Endothelial cell of umbilical vein (primary cell): ENCODE data around the gene MYOD1. TPM values are rescaled to one million over a fixed set of nuclear protein-coding genes. Genes with fewer than 3 reads are reported as not detected.

Experiments
- BruUV-seq: library from RNA; stranded (reverse); fragments of 400-500 nt; replicated peaks from 2 replicates; lab custom pipeline; 2021; lab: Mats Ljungman, UMichigan
- CTCF ChIA-PET: fragments of 300-600, 350-600 bp; sonication (Branson Sonifier 250); formaldehyde crosslinking; loops from one replicate; lab custom pipeline; 2021; ENCODE audit warnings: antibody characterized with exemption, inconsistent platforms; lab: Charles Lee
- POLR2A ChIA-PET: fragments of 300-600, 350-600 bp; sonication (Branson Sonifier 250); formaldehyde crosslinking; loops from one replicate; lab custom pipeline; 2021; ENCODE audit warnings: antibody characterized with exemption, inconsistent platforms; lab: Charles Lee
- DNase-seq: peaks from one replicate; pipeline ENCODE4 v3.0.0-alpha.2; 2011; ENCODE audit warnings: low read depth, low spot score
- FAIRE-seq: peaks from 2 replicates; lab custom pipeline; 2011; peaks lifted over from hg19 to GRCh38; lab: Jason Lieb, UNC
- H2AFZ ChIP-seq: 2 replicates; pipeline ENCODE4 v1.6.0; 2012; ENCODE audit warnings: low read depth, low read length, control low read depth, inconsistent platforms
- H3K27ac ChIP-seq: 2 replicates; pipeline ENCODE4 v1.5.1; 2011; ENCODE audit warnings: low read depth, mild to moderate bottlenecking, control low read depth, low read length, moderate library complexity; ENCODE audit not compliant: insufficient read depth
- H3K27me3 ChIP-seq, 2 experiments: 2 replicates each; pipeline versions ENCODE4 v1.6.0 to v1.6.1; 2011; ENCODE audit warnings: low read length in 2 of 2, mixed read lengths in 1 of 2; ENCODE audit not compliant: control insufficient read depth in 2 of 2, insufficient read depth in 2 of 2
- H3K36me3 ChIP-seq, 2 experiments: 2 replicates in 1 of 2; 3 replicates in 1 of 2; pipeline ENCODE4 v1.5.1; 2011; ENCODE audit warnings: low read length in 2 of 2, mild to moderate bottlenecking in 1 of 2, moderate library complexity in 1 of 2; ENCODE audit not compliant: control insufficient read depth in 2 of 2, insufficient read depth in 2 of 2; ENCODE audit errors: extremely low read depth in 1 of 2
- H3K4me1 ChIP-seq: 3 replicates; pipeline ENCODE4 v1.5.1; 2011; ENCODE audit warnings: mild to moderate bottlenecking, low read length; ENCODE audit not compliant: control insufficient read depth, insufficient read depth; ENCODE audit errors: extremely low read depth
- H3K4me2 ChIP-seq: 2 replicates; pipeline ENCODE4 v1.6.1; 2011; ENCODE audit warnings: low read length, control low read depth, mixed read lengths; ENCODE audit not compliant: insufficient read depth
- H3K4me3 ChIP-seq, 3 experiments: fragments of 200-600 bp in 1 of 3; sonication (generic), shearing (Covaris generic) in 1 of 3; replicated peaks in 1 of 3; 2 replicates each; pipeline ENCODE4 v1.5.1; 2011 to 2016; ENCODE audit warnings: control low read depth in 3 of 3, low read length in 3 of 3, mild to moderate bottlenecking in 2 of 3, inconsistent platforms in 1 of 3, low read depth in 1 of 3, moderate library complexity in 1 of 3; ENCODE audit not compliant: insufficient read depth in 1 of 3
- H3K79me2 ChIP-seq: 2 replicates; pipeline ENCODE4 v1.6.0; 2012; ENCODE audit warnings: low read length, inconsistent platforms; ENCODE audit not compliant: control insufficient read depth, insufficient read depth
- H3K9ac ChIP-seq: replicated peaks from 2 replicates; pipeline ENCODE3; 2011; ENCODE audit warnings: low read length, control low read depth; ENCODE audit not compliant: insufficient read depth; ENCODE audit errors: extremely low read depth
- H3K9me1 ChIP-seq: replicated peaks from 3 replicates; pipeline ENCODE4 v1.6.0; 2011; ENCODE audit warnings: mild to moderate bottlenecking, low read length; ENCODE audit not compliant: control insufficient read depth, insufficient read depth; ENCODE audit errors: extremely low read depth
- H3K9me3 ChIP-seq: replicated peaks from 2 replicates; pipeline ENCODE4 v1.5.1; 2012; ENCODE audit warnings: low read length, inconsistent platforms; ENCODE audit not compliant: control insufficient read depth, insufficient read depth
- H4K20me1 ChIP-seq: replicated peaks from 2 replicates; pipeline ENCODE3; 2011; ENCODE audit warnings: mild to moderate bottlenecking, low read length; ENCODE audit not compliant: control insufficient read depth, insufficient read depth; ENCODE audit errors: extremely low read depth
- EZH2 ChIP-seq: IDR thresholded peaks from 2 replicates; pipeline ENCODE4 v1.6.1; 2012; ENCODE audit warnings: borderline replicate concordance, low read depth, mild to moderate bottlenecking, moderate library complexity, low read length, inconsistent platforms; ENCODE audit not compliant: severe bottlenecking
- FOS ChIP-seq: IDR thresholded peaks from 2 replicates; pipeline ENCODE4 v1.6.1; 2011; ENCODE audit warnings: mild to moderate bottlenecking, low read length, moderate library complexity, borderline replicate concordance; ENCODE audit not compliant: insufficient read depth
- GATA2 ChIP-seq: IDR thresholded peaks from 2 replicates; pipeline ENCODE4 v1.7.0; 2011; ENCODE audit warnings: low read depth, mild to moderate bottlenecking, moderate library complexity, mixed read lengths, low read length; ENCODE audit not compliant: insufficient read length, insufficient read depth
- JUN ChIP-seq: IDR thresholded peaks from 2 replicates; pipeline ENCODE4 v1.6.1; 2011; ENCODE audit warnings: borderline replicate concordance, low read depth; ENCODE audit not compliant: insufficient read length, insufficient read depth
- MYC ChIP-seq: IDR thresholded peaks from one replicate; pipeline ENCODE4 v1.6.1; 2011; ENCODE audit warnings: mild to moderate bottlenecking, low read depth, low read length
- POLR2A ChIP-seq: IDR thresholded peaks from 2 replicates; pipeline ENCODE4 v1.6.1; 2012; ENCODE audit warnings: low read depth, mild to moderate bottlenecking, control low read depth, low read length
- POLR2AphosphoS5 ChIP-seq: IDR thresholded peaks from 2 replicates; pipeline ENCODE4 v1.6.1; 2012; ENCODE audit warnings: low read depth, mild to moderate bottlenecking, control low read depth, low read length, moderate library complexity; ENCODE audit not compliant: insufficient read depth
- dilution Hi-C: fragments of 300-500 bp; cut with MboI; formaldehyde crosslinking; loops from one replicate; pipeline ENCODE4 v1.15.0; 2019; ENCODE audit warnings: low sequenced_read_pairs; ENCODE audit not compliant: extremely low pct_ligation_motif_present
- intact Hi-C: fragments of 100-400 bp; cut with micrococcal nuclease; formaldehyde crosslinking; loops from one replicate; pipeline ENCODE4 v1.10.0; 2022
- polyA plus RNA-seq, 4 experiments: library from polyadenylated mRNA; depleted of rRNA in 3 of 4; stranded (reverse) in 3 of 4; unstranded in 1 of 4; fragments of >200 nt; gene quantifications; 2 replicates each; pipeline versions ENCODE4 v1.2.1 to v1.2.3, GENCODE V29; 2011 to 2012; ENCODE audit warnings: missing spikeins in 1 of 4
- total RNA-seq: library from RNA; stranded (reverse); gene quantifications from 2 replicates; pipeline ENCODE4 v1.2.3, GENCODE V29; 2021
- TF ChIP-seq, protein P1 (sequence below), 2 donors: IDR thresholded peaks; 1 replicate in 1 of 2; 2 replicates in 1 of 2; pipeline ENCODE4 v1.5.1; 2011; ENCODE audit warnings: low read length in 2 of 2, mild to moderate bottlenecking in 2 of 2, moderate library complexity in 2 of 2, control low read depth in 1 of 2, inconsistent platforms in 1 of 2, low read depth in 1 of 2; ENCODE audit not compliant: insufficient read depth in 1 of 2; ENCODE audit errors: extremely low read depth in 1 of 2

The MYOD1 gene
- total and polyA plus RNA-seq, 2 donors (not counting 3 experiments of a cell fraction or from before 2014, with no cell fraction given) = not detected

DNA sequence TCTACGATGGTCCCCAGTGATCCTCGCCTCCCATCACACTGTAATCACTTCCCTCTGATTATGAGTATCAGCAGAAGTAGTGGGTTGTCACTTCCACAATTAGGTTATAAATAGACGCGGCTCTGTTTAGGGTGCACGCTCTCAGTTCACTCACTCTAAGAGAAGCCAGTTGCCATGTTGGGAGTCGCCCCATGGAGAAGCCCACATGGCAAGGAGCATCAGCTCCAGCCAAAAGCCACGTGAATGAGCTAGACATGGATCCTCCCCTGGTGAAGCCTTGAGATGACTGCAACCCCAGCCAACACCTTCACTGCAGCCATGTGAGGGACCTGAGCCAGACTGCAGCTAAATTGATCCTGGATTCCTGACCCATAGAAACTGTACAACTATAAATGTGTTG is 26.4 kb upstream of the MYOD1 start:
- TF ChIP-seq EZH2 (no peak), POLR2AphosphoS5 (no peak), MYC (no peak)
- FAIRE-seq = no peak
- Histone ChIP-seq H3K27ac (no peak overlapping the region), H3K27me3 (peaks cover 30 to 49% of the 10 kb centered on the region in 2 experiments), H3K9ac (no peak overlapping the region), H3K9me1 (no peaks in the 10 kb centered on the region), H4K20me1 (no peaks in the 10 kb centered on the region), H3K4me2 (no peak overlapping the region), H2AFZ (no peak overlapping the region), H3K9me3 (no peaks in the 10 kb centered on the region), H3K4me3 (no peak overlapping the region), H3K79me2 (no peaks in the 10 kb centered on the region), H3K4me1 (no peaks in the 10 kb centered on the region), H3K36me3 (no peaks in the 10 kb centered on the region)
- DNase-seq = no peak
- intact Hi-C loops (no loop called here), dilution Hi-C loops (no loop called here)
- ChIA-PET CTCF (no interaction called here), POLR2A (no interaction called here)
- no TSS peak for BruUV-seq

DNA sequence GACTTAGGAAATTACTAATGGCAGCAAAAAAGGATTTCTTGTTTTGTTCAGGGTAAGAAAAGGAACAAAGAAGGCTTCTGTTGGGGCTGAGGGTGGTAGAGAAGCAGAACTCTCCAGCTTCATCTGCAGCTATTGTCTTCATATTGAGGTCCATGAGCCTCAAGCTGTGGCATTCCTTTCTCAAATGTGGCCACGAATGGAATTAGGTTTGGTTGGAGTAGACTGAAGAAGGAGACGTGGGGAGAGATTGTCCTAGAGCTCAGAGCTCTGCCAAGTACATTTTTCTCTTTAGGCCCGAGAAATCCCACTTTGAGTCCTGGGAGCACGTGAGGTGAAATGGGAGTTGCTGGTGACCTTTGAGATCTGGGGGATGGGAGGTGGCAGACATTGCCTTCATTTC is 25.8 kb upstream of the MYOD1 start:
- H3K4me1 ChIP-seq = no peaks in the 10 kb centered on the region
- peaks cover 30 to 49% of the 10 kb centered on the region in 2 experiments for H3K27me3 ChIP-seq
- no peak overlapping the region for H2AFZ ChIP-seq
- H3K4me2 ChIP-seq = no peak overlapping the region
- H3K9me1 ChIP-seq = no peaks in the 10 kb centered on the region
- FAIRE-seq (no peak), DNase-seq (no peak)
- H4K20me1 ChIP-seq = no peaks in the 10 kb centered on the region
- no peaks in the 10 kb centered on the region for H3K79me2 ChIP-seq
- ChIA-PET POLR2A (no interaction called here), CTCF (interaction anchor here (0.6 kb wide), 1 partner anchor 1462 kb away, joined by 5 read pairs; no protein-coding TSS in a partner anchor)
- no TSS peak for BruUV-seq
- H3K27ac ChIP-seq = no peak overlapping the region
- H3K9ac ChIP-seq = no peak overlapping the region
- no peak overlapping the region for H3K4me3 ChIP-seq
- no peaks in the 10 kb centered on the region for H3K36me3 ChIP-seq
- dilution Hi-C loops = no loop called here
- H3K9me3 ChIP-seq = no peaks in the 10 kb centered on the region
- no peak for TF ChIP-seq GATA2
- TF ChIP-seq JUN = no peak
- no peak for TF ChIP-seq POLR2A
- TF ChIP-seq, protein P1, sequence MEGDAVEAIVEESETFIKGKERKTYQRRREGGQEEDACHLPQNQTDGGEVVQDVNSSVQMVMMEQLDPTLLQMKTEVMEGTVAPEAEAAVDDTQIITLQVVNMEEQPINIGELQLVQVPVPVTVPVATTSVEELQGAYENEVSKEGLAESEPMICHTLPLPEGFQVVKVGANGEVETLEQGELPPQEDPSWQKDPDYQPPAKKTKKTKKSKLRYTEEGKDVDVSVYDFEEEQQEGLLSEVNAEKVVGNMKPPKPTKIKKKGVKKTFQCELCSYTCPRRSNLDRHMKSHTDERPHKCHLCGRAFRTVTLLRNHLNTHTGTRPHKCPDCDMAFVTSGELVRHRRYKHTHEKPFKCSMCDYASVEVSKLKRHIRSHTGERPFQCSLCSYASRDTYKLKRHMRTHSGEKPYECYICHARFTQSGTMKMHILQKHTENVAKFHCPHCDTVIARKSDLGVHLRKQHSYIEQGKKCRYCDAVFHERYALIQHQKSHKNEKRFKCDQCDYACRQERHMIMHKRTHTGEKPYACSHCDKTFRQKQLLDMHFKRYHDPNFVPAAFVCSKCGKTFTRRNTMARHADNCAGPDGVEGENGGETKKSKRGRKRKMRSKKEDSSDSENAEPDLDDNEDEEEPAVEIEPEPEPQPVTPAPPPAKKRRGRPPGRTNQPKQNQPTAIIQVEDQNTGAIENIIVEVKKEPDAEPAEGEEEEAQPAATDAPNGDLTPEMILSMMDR (IDR thresholded peaks at IDR 0.05; ENCODE audit: extremely low read depth in 1 of 2, insufficient read depth in 1 of 2, low read depth in 1 of 2, low read length in 2 of 2) = no peak
- TF ChIP-seq FOS = no peak
- TF ChIP-seq MYC = no peak
- no peak for TF ChIP-seq EZH2
- intact Hi-C loops = no loop called here
